ENCODE data around the gene CFAP97.
"Not testable (repeated sequence)": the region's sequence is repeated elsewhere in the genome, so short reads cannot be mapped to it uniquely, and the experiment has no call there.

The CFAP97 gene

DNA sequence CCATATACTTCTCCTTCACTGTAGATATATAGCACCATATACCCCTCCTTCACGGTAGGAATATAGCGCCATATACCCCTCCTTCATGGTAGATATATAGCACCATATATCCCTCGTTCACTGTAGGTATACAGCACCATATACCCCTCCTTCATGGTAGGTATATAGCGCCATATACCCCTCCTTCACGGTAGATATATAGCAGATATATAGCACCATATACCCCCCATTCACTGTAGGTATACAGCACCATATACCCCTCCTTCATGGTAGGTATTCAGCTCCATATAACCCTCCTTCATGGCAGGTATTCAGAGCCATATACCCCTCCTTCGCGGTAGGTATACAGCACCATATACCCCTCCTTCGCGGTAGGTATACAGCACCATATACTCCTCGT lies 18.1 kb upstream of the CFAP97 start:
- no peak for DNase-seq

DNA sequence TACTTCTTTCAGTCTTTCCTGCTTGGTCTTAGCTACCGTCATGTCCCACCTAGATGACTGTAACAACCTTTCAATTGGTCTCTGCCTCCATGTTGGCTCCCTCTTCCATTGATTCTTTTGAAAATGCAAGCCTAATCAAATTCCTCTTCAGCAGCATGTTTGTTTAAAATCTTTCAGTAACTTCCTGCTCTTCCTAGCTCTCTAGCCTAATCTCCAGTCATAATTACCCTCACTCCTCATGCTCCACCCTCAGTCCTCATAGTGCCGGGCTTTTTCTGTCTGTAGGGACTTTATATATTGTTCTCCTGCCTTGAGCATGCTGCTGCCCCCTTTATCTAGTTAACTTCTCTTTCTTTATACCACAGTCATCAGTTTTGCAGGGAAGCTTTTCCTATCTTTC lies 17.7 kb upstream of the CFAP97 start:
- DNase-seq, result no peak

DNA sequence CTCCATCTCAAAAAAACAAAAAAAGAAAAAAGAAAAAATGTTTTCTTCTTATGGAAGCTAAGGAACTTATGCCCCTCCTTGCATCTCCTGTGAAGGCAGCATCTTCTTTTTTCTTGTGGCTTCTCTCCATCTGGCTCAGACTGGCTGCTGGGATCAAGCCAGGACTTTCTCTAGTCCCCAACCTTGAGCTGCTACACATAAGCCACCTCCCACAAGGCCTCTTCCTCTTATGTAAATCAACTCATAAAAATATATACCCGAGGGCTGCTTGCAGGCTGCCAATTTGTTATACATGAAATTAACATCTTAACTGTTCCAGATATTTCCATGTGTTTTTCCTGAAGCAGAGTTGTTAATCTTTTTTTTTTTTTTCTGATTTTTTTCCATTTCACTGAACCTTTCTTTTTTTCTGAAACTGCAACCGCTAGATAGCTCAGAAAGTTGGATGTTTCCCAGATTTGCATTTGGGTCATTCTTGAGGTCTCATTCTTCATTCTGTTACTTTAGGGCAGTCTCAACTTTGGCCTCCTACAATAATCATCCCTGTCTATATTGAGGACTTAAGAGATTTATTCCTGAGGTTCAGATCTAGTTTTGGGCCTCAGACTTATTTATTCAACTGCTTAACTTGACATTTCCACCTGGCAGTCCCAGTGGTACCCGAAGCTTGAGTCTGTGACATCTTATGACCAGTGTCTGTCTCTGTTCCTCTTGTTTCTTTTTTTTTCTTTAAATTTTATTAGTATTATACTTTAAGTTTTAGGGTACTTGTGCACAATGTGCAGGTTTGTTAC lies 15.9 kb upstream of the CFAP97 start:
- no peak for DNase-seq

DNA sequence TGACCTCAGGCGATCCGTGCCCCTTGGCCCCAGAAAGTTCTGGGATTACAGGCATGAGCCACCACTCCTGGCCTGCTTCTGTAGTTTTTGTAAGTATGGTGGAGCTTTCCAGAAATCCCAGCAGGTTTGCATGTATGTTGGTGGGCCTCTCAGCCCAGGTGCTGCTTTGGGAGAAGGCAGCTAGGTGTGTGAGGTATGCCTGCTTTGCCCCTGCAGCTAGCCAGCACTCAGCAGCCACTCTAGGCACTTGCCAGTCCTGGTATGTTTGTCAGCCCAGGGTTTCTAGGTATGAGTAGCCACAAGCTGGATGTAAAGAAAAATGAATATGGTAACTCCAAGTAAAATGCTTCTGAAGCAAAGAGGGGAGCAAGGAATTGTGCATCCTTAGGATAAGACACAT lies 14.5 kb upstream of the CFAP97 start:
- no peak for DNase-seq

DNA sequence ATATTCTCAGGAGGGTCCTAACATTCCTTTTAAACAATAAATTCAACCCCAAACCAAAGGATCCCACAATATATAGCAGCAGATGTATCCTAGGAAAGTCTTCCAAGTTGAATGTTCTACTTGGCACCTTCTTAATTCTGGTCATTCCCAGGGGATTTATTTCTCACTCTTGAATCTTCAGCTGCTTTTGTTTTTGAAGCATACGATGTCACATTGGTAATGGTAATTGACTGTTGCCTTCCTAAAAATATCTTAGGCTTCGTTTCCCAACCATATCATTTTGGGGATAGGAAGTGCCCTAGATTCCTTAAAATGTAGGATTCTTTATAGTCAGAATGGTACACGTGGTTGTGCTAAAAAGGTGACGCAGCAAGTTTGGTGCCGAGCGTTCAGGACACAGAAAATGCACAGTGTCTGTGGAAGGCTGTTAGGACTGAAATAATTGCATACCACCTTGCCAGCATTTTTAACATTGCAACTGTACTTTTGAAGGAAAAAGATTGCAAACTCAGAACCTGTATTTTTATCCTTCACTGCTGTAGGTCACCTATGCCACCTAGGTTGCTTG lies 13.7 kb upstream of the CFAP97 start:
- DNase-seq, result no peak

DNA sequence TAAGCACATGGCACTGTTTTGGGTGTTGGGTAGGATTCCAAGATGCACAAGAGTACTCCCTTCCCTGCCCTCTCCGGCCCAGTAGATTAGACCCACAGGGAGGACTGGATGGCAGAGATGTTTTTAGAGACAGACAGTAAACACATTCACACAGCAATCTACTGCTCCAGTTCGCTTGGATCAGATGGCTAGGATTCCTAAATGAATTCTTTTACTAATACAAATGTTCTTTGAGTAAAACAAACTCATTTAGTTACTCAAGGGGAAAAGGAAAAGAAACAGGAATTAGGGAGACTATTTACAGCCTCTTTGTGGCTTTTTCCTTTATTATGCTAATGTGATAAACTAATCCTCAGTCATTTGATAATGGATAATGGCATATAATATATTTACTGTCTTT lies 11.5 kb upstream of the CFAP97 start:
- DNase-seq, result no peak

DNA sequence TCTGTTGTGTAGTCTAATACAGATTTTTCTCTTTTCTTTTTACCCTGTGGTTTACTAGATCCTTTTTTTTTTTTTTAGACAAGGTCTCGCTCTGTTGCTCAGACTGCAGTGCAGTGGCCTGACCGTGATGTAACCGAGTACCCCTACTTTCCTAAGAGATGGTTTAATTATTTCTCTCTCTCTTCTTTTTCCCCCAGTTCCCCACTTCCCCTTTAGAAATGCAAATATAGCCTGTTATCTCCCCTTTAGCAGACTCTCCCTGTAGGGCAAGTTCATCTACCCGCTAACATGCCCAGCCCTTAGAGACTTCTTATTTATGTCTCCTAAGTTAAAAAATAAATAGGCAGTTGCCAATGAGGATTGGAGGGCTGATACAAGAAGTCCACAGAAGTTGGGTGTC lies 10.1 kb upstream of the CFAP97 start:
- no peak for DNase-seq

DNA sequence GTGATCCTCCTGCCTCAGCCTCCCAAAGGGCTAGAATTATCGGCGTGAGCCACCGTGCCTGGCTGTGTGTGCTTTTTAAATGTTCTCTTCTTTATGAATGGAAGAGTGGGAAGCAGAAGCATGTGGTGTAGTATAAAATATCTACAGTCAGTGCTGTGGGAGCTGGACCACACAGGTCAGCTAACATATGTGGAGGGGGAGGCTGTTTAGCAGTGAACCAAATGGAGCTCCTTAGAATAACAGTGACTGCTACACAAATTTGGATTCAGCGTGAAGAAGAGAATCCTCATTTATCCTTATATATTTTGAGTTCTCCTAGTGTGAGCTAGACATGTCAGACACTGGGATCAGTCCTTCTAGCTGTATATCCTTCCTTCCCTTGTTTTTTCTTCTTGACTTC lies 8.8 kb upstream of the CFAP97 start:
- no peak for DNase-seq

DNA sequence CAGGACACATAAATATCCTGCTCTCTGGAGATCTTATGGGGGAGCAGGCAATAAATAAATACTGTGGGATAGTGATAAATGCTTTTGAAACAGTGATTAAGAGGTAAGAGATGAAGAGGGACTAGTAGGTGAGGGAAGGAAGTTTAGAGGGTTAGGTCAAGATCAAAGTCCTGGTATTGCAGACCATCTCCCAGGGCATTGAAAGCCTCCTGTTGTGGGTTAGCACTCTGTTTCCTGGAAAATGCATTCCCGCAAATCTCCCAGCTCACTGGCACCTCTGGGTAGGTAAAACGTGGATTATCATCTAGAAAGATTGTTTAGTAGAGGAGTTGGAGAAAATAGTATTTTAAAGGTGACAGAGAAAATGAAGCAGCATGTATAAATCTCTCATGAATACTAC lies 7.8 kb upstream of the CFAP97 start:
- DNase-seq, result no peak

DNA sequence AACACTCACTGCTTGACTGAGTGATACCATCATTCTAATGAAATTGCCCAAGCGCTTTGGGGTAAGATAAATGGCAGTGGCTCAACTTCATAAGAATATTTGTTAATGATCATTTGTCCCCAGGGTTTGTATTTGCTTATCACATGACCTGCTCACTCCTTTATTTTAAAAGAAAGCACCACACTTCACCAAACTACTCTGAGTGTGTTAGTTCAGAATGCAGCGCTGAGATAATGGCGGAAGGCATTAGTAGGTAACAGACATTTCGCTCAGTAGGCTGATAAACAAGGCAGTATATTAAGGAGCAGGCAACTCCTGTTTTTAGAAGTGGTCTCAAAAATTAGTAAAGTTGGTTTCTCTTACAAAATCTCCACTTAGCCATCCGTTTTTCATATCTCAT lies 7.2 kb upstream of the CFAP97 start:
- no peak for DNase-seq

DNA sequence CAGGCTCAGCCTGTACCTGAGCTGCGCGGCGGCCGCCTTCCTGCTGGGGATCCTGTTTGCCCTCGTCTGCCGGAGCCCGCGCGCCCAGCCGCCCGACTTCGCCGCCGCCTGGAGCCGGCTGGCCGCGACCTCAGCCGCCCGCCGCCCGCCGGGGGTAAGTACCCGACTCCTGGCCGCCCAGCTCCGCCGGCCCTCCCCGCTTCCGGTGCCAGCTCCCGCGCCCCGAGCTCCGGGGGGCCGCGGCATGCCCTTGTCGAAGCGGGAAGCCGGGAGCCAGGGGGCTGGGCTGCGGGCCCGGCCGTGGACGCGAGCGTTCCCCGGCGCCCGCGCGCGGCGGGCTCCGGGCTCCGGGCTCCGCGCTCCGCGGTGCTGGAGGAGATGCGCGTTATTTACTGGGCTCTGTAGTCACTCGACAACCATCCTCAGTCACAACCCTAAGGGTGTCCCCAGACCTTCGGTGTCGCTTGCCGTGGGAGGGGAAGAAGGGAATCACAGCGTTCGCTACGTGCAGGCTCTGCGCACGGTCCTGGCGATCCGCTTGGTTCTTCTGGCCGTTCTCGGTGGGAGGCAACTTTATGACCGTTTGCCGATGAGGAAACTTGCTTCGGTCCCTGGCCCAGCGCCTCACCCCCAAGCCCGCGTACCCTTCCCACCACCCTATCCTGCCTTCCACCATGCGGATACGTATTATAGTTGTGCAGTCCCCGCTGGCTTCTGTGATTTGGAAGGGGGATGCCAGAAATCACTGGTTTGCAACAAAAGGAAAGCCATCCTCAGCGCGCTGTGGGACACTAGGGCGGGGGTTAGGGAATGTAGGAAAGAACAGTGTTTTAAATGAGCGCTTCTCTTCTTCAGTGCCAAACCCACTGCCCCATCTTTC lies 6.5 kb upstream of the CFAP97 start:
- DNase-seq, result peak; percentile 44

DNA sequence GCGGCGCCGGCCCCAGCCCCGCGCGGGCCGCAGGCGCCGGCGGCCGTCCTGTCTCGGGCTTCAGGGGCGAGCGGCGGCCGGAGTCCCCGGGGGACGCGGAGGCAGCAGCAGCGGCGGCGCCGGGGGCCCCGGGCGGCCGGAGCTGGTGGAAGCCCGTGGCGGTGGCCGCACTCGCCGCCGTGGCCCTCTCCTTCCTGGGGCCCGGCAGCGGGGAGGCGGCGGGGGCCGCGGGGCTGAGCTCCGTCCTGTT lies 6.0 kb upstream of the CFAP97 start:
- not testable (repeated sequence) for DNase-seq

DNA sequence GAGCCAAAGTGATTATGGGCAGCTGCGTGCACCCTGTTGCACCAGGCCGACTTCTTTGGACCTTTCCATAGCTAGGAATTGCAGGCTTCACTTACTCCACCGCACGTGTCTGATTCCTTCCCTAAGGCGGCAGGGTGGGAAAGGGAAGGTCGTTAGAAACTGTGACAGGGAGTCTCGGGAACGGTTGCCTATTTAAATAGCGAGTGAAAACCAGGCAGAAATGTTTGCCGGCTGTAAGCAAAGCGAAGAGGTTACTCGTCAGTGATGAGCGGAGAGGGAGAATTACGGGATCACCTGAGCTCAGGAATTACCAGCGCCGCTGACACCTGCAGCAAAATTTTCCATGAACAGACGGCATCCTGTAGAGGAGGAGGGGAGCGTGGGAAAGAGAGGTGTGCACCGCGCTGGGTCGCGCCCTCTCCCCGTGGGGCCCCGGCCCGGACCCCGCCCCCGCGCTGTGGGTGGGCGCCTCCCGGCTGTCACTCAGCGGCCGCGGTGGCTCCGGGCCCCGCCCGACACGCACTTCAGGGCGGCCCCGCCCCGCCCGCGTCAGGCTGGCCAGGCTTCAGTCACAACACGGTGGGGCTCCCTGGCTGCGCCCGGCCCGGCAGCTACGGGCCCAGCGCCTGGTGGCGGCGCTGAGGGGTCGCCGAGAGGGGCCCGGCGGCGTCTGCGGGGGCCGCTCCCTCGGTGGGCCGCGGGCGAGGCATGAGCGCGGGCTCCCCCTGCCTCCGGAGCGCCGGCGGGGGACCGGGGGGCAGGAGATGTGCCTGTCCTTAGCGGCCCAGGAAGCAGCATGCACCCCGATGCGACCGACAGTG lies 5.4 kb upstream of the CFAP97 start, which contains the start of gene SNX25:
TSS of gene SNX25 (plus strand) at position 568 of the 821 bp plus-strand sequence. CDS start at position 797, 229 bp downstream.
- DNase-seq, result peak; percentile 86

DNA sequence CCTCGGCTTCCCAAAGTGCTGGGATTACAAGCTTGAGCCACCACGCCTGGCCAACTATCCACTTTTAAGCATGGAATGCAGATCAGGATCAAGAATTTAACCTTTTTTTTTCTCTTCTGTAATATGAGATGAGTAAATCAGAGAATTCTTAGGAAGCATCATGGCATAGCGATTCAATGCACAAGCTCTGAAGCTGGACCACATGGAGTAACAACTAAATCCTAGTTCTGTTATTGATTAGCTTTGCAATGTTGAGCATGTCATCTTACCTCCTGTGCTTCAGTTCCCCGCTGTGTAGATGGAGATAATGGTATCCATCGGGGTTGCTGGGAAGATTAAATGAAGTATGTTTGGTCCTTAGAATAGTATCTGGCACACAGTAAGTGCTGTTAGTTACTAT lies 3.7 kb upstream of the CFAP97 start:
- no peak for DNase-seq

DNA sequence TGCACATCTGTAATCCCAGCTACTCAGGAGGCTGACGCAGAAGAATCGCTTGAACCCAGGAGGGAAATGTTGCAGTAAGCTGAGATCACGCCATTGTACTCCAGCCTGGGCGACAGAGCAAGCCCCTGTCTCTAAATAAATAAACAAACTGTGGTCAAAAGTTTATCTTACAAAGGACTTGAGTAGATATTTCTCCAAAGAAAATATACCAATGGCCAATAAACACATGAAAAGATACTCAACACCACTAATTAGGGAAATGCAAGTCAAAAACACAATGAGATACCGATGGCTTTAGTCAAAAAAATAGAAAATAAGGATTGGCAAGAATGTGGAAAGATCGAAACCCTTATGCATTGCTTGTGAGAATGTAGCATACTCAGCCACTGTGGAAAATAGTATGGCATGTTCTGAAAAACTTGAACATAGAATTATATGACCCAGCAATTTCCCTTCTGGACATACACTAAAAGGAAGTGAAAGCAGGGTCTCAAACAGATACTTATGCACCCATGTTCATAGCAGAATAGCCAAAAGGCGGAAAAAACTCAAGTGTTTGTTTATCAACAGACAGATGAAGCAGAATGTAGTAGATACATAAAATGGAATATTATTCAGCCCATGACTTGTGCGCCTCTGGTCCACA lies 2.0 kb upstream of the CFAP97 start:
- no peak for DNase-seq

DNA sequence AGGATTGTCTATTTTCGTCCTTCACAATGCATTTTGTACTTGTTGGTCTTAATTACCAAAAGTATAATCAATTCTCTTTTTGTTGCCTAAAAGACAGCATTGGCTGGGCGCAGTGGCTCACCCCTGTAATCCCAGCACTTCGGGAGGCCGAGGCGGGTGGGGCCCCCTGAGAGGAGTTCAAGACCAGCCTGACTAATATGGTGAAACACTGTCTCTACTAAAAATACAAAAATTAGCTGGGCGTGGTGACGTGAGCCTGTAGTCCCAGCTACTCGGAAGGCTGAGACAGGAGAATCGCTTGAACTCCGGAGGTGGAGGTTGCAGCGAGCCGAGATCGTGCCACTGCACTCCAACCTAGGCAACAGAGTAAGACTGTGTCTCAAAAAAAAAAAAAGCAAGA lies 1.3 kb upstream of the CFAP97 start:
- DNase-seq, result not testable (repeated sequence)

DNA sequence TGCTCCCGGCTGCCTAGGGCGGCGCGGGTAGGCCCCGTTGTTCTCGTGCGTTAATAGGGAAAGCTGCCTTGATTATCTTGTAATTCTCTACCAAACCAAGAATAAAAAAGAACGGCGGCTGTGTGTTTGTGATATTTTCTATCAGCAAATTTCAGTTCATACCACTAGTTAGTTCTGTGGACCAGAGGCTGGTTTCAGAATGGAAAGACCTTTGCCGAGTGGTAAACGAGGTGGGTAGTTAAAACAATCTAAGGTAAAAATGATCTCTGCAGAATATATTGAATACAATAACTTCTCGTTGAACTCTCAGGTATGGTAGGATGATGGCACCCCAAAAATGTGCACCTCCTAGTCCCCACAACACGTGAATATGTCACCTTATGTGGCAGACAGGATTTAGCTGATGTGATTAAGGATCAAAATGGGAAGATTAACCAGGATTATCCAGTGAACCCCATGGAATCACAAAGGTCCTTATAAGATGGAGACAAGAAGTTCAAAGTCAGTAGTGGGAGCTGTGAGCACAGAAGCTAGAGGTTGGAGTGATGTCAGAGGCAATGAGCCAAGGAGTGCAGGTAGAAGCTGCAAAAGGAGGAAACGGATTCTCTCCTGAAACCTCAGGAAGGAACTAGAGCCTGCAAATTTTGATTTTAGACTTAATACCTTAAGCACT lies 574 bp upstream of the CFAP97 start:
- no peak for DNase-seq

DNA sequence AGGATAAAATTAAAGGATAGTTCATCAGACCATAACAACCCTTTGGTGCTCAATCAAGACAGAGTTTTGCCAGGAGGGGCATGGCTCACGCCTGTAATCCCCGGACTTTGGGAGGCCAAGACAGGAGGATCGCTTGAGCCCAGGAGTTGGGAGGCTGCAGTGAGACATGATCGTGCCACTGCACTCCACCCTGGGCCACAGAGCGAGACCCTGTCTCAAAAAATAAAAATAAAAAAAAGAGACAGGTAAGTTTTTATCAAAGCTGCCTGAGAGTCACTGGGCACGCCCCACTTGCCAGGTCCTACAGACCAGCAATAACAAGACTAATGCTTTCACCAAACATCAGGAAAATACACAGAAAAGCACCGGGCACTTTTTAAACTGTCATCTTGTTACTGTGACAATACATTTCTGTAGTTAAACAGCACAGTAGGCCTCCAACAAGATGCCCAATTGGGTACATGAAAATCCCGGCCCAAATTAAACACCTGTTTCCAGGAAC lies 765 bp downstream of the CFAP97 start:
- DNase-seq, result no peak

DNA sequence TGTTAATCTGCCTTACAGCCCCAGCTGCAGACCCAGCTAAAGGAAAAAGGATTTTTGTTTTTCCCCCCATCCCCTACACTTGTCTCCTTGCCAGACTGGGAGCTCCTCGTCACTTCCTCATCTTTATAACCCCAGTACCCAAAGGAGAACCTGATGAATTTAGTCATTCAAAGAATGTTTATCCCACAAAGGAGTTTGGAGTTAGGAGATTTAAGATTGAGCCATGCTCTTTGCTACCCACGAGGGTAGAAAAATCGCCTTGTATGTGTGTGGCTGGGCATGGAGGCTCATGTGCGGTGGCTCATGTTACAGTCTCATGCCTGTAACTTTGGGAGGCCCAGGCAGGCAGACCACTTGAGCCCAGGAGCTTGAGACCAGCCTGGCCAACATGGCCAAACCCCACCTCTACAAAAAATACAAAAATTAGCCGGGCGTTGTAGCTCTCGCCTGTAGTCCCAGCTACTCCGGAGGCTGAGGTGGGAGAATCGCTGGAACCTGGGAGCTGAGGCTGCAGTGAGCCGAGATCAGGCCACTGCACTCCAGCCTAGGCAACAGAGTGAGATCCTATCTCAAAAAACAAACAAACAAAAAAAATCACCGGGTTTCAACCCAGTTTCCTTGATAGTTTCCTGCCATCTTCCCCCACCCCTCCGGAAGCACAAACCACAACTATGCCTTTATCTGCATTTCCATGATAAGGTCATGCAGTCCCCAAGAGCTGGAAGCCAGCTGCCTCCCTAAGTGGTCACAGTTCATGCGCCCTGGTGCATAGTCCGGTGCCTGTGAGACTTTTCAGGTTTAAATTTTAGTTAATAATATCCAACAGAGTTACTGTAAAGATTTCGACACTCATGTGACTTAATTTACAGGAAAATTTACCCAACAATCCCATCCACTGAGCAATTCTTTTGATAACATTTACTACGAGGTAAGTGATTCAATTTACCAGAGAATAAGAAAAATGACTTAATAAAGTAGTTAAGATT lies 1.5 kb downstream of the CFAP97 start:
- no peak for DNase-seq

DNA sequence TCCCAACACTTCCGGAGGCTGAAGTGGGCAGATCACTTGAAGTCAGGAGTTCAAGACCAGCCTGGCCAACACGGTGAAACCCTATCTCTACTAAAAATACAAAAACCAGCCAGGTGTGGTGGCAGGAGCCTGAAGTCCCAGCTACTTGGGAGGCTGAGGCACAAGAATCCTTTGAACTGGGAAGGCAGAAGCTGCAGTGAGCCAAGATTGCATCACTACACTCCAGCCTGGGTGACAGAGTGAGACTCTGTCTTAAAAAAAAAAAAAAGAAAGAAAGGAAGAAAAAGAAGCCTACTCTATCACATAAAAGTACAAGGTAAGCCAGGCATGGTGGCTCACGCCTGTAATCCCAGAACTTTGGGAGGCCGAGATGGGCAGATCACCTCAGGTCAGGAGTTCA lies 5.6 kb downstream of the CFAP97 start:
- not testable (repeated sequence) for DNase-seq

DNA sequence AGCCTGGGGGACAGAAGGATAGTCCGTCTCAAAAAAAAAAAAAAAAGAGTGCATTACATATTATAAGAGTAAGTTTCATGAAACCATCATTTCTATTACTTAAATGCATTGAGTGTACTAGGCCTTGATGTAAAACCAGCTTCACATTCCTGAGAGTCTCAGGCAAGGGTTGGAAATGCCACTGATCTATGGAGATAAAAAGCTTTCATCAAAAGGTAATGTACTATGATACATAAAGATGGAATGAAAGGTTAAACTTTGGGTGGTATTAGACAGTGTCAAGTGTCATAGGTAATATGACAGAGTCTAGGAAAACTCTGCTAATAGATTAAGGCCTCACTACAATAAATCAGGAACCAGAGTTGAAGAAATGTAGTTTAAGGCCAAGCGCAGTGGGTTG lies 7.4 kb downstream of the CFAP97 start:
- DNase-seq, result no peak
